CD14-positive monocyte (primary cell): ENCODE measurements around the gene SLFN5. TPM values are rescaled to one million over a fixed set of nuclear protein-coding genes. Genes with fewer than 3 reads are reported as not detected.
A peak's percentile ranks its signal among the peaks of the same experiment; 100 is the strongest.
"Not testable (repeated sequence)": the region's sequence is repeated elsewhere in the genome, so short reads cannot be mapped to it uniquely, and the experiment has no call there.

ENCODE experiments used
- DNase-seq, 3 donors: peaks; one replicate each; pipeline ENCODE4 v3.0.0-alpha.2; 2011 to 2022
- H2AFZ ChIP-seq: 2 replicates; pipeline ENCODE4 v1.6.0; 2012; ENCODE audit warnings: mild to moderate bottlenecking, low read depth, low read length, inconsistent platforms; ENCODE audit not compliant: insufficient read depth, poor library complexity, severe bottlenecking
- H3K27ac ChIP-seq, 2 donors: 1 replicate in 1 of 2; 2 replicates in 1 of 2; pipeline ENCODE4 v1.5.1; 2012 to 2013; ENCODE audit warnings: low read length in 2 of 2, control low read depth in 1 of 2, inconsistent platforms in 1 of 2, low read depth in 1 of 2, mild to moderate bottlenecking in 1 of 2
- H3K27me3 ChIP-seq, 2 donors: one replicate each; pipeline versions ENCODE4 v1.6.0 to v1.6.1; 2011 to 2013; ENCODE audit warnings: low read length in 2 of 2; ENCODE audit not compliant: control insufficient read depth in 2 of 2, insufficient read depth in 2 of 2
- H3K36me3 ChIP-seq, 2 donors: replicated peaks in 1 of 2; 1 replicate in 1 of 2; 2 replicates in 1 of 2; pipeline versions ENCODE4 v1.5.1 to v1.6.1; 2012 to 2013; ENCODE audit warnings: low read length in 2 of 2, control low read depth in 1 of 2, inconsistent platforms in 1 of 2, mild to moderate bottlenecking in 1 of 2; ENCODE audit not compliant: insufficient read depth in 2 of 2, control insufficient read depth in 1 of 2
- H3K4me1 ChIP-seq, 2 donors: 1 replicate in 1 of 2; 2 replicates in 1 of 2; pipeline versions ENCODE4 v1.5.1 to v1.6.1; 2012 to 2013; ENCODE audit warnings: low read length in 2 of 2, control low read depth in 1 of 2, inconsistent platforms in 1 of 2, mild to moderate bottlenecking in 1 of 2, moderate library complexity in 1 of 2; ENCODE audit not compliant: insufficient read depth in 2 of 2, control insufficient read depth in 1 of 2
- H3K4me2 ChIP-seq: replicated peaks from 2 replicates; pipeline ENCODE3; 2012; ENCODE audit warnings: low read length, moderate library complexity, mild to moderate bottlenecking; ENCODE audit not compliant: poor library complexity, severe bottlenecking; ENCODE audit errors: extremely low read depth
- H3K4me3 ChIP-seq, 3 experiments: fragments of 200-600 bp in 1 of 3; sonication (generic) in 1 of 3; replicated peaks in 1 of 3; 1 replicate in 2 of 3; 2 replicates in 1 of 3; pipeline ENCODE4 v1.5.1; 2011 to 2013; ENCODE audit warnings: low read length in 3 of 3, mild to moderate bottlenecking in 3 of 3, control low read depth in 2 of 3, low read depth in 2 of 3, inconsistent platforms in 1 of 3, moderate library complexity in 1 of 3
- H3K79me2 ChIP-seq: 2 replicates; pipeline ENCODE4 v1.6.0; 2012; ENCODE audit warnings: mild to moderate bottlenecking, control low read depth, inconsistent platforms, low read length, moderate library complexity; ENCODE audit not compliant: insufficient read depth
- H3K9ac ChIP-seq: 2 replicates; pipeline ENCODE4 v1.6.0; 2017; ENCODE audit warnings: low read length, mild to moderate bottlenecking; ENCODE audit not compliant: insufficient read depth, poor library complexity, severe bottlenecking
- H3K9me3 ChIP-seq, 2 donors: replicated peaks in 1 of 2; 1 replicate in 1 of 2; 2 replicates in 1 of 2; pipeline versions ENCODE4 v1.5.1 to v1.6.1; 2012 to 2013; ENCODE audit warnings: low read length in 2 of 2, control low read depth in 1 of 2; ENCODE audit not compliant: control insufficient read depth in 1 of 2, insufficient read depth in 1 of 2
- H4K20me1 ChIP-seq: 2 replicates; pipeline ENCODE4 v1.6.0; 2012; ENCODE audit warnings: mild to moderate bottlenecking, low read length, control low read depth, moderate library complexity; ENCODE audit not compliant: insufficient read depth
- H3K27ac Mint-ChIP-seq, 7 donors: one replicate each; pipeline ENCODE4 v1.8.0; 2020; ENCODE audit warnings: mild to moderate bottlenecking in 7 of 7, mixed read lengths in 7 of 7, moderate library complexity in 6 of 7, inconsistent platforms in 2 of 7
- H3K27me3 Mint-ChIP-seq, 3 donors: one replicate each; pipeline ENCODE4 v1.8.0; 2021 to 2022; ENCODE audit warnings: low read depth in 3 of 3, mild to moderate bottlenecking in 3 of 3, mixed read lengths in 3 of 3, moderate library complexity in 3 of 3, inconsistent platforms in 1 of 3
- H3K36me3 Mint-ChIP-seq, 2 donors: one replicate each; pipeline ENCODE4 v1.8.0; 2020; ENCODE audit warnings: mixed read lengths in 2 of 2, inconsistent platforms in 1 of 2, mild to moderate bottlenecking in 1 of 2
- H3K4me1 Mint-ChIP-seq: one replicate; pipeline ENCODE4 v1.8.0; 2020; ENCODE audit warnings: mild to moderate bottlenecking, mixed read lengths
- H3K4me3 Mint-ChIP-seq, 2 donors: one replicate each; pipeline ENCODE4 v1.8.0; 2020; ENCODE audit warnings: mild to moderate bottlenecking in 2 of 2, mixed read lengths in 2 of 2, moderate library complexity in 1 of 2
- H3K9me3 Mint-ChIP-seq, 7 donors: one replicate each; pipeline ENCODE4 v1.8.0; 2020 to 2022; ENCODE audit warnings: mixed read lengths in 7 of 7, mild to moderate bottlenecking in 6 of 7, moderate library complexity in 6 of 7, inconsistent platforms in 2 of 7
- CTCF ChIP-seq: fragments of 200-600 bp; IDR thresholded peaks from one replicate; pipeline ENCODE4 v1.8.0; 2022; ENCODE audit warnings: antibody characterized with exemption, mild to moderate bottlenecking
- WGBS: methylation state at CpG from one replicate; pipeline ENCODE4 v1.1.5; 2013; ENCODE audit warnings: missing lambda C conversion rate; ENCODE audit not compliant: insufficient coverage; 5-methylcytosine and 5-hydroxymethylcytosine counted together
- intact Hi-C, 2 donors: fragments of 100-400 bp; cut with micrococcal nuclease; formaldehyde crosslinking; loops; one replicate each; pipeline versions ENCODE4 v1.15.0 to v1.15.1; 2023
- polyA plus RNA-seq, 3 donors: library from polyadenylated mRNA; depleted of rRNA in 1 of 3; unstranded in 2 of 3; stranded (reverse) in 1 of 3; fragments of 300-500 nt in 2 of 3; fragments of >200 nt in 1 of 3; fragmentation: Illumina TruSeq in 2 of 3; gene quantifications; 1 replicate in 2 of 3; 2 replicates in 1 of 3; pipeline ENCODE4 v1.2.3, GENCODE V29; 2012 to 2021

SLFN5 gene
- polyA plus RNA-seq, 3 donors, result 2.9 to 8.8 (median 5.3) TPM

GRCh38 chr17:35227546-35227945 is 15.3 kb upstream of the SLFN5 start:
- H3K9me3 ChIP-seq, result peaks cover 2 to 5% of the 10 kb centered on the region in 2 donors

GRCh38 chr17:35229638-35230037 is 13.2 kb upstream of the SLFN5 start:
- Histone ChIP-seq H3K27me3 (peaks cover 3% of the 10 kb centered on the region in 2 donors), H3K9me3 (no peaks in the 10 kb centered on the region), H3K4me3 (no peak overlapping the region), H3K9ac (no peak overlapping the region), H3K27ac (no peak overlapping the region), H4K20me1 (no peaks in the 10 kb centered on the region), H3K36me3 (no peaks in the 10 kb centered on the region), H3K4me1 (no peaks in the 10 kb centered on the region), H3K4me2 (no peak overlapping the region), H2AFZ (no peak overlapping the region), H3K79me2 (no peaks in the 10 kb centered on the region)
- no peak for TF ChIP-seq CTCF
- no peak overlapping the region for H3K27ac Mint-ChIP-seq
- peaks cover 0 to 3% (median 0%) of the 10 kb centered on the region in 7 donors for H3K9me3 Mint-ChIP-seq
- intact Hi-C loops, result no loop called here
- H3K27me3 Mint-ChIP-seq, result peaks cover 11 to 15% (median 13%) of the 10 kb centered on the region in 3 donors
- WGBS, result no CpG with 5 or more reads among the region's 1 CpG
- no peak overlapping the region for H3K4me3 Mint-ChIP-seq
- no peaks in the 10 kb centered on the region for H3K4me1 Mint-ChIP-seq
- H3K36me3 Mint-ChIP-seq, result no peaks in the 10 kb centered on the region
- no peak for DNase-seq

More at GRCh38 chr17:35227546-35227945, 15.3 kb upstream of the SLFN5 start:
- no peak overlapping the region for H3K4me3 ChIP-seq
- Mint-ChIP-seq H3K36me3 (no peaks in the 10 kb centered on the region), H3K27me3 (peaks cover 12 to 21% (median 15%) of the 10 kb centered on the region in 3 donors), H3K4me3 (no peak overlapping the region), H3K9me3 (peaks cover 1 to 6% (median 5%) of the 10 kb centered on the region in 7 donors), H3K4me1 (no peaks in the 10 kb centered on the region), H3K27ac (peak overlapping the region in 1 of 7 donors; percentile 28)
- no peaks in the 10 kb centered on the region for H3K4me1 ChIP-seq
- no peak for TF ChIP-seq CTCF
- H3K36me3 ChIP-seq, result no peaks in the 10 kb centered on the region
- no peak overlapping the region for H3K4me2 ChIP-seq
- H3K9ac ChIP-seq, result no peak overlapping the region
- 100% methylated on average over 1 of the region's 2 CpGs for WGBS
- H2AFZ ChIP-seq, result no peak overlapping the region
- no peak overlapping the region for H3K27ac ChIP-seq
- DNase-seq, result no peak
- H4K20me1 ChIP-seq, result no peaks in the 10 kb centered on the region
- intact Hi-C loops, result no loop called here
- H3K27me3 ChIP-seq, result peaks cover 3 to 6% of the 10 kb centered on the region in 2 donors
- no peaks in the 10 kb centered on the region for H3K79me2 ChIP-seq

- intact Hi-C loops, DNase-seq, H3K4me1 Mint-ChIP-seq, H3K27me3 ChIP-seq, H3K4me2 ChIP-seq, H3K9ac ChIP-seq, H3K36me3 Mint-ChIP-seq, H3K4me1 ChIP-seq, H3K27ac Mint-ChIP-seq, H3K27ac ChIP-seq, H3K4me3 Mint-ChIP-seq, H3K79me2 ChIP-seq, H3K4me3 ChIP-seq, H4K20me1 ChIP-seq, H2AFZ ChIP-seq, H3K9me3 ChIP-seq, H3K36me3 ChIP-seq, H3K9me3 Mint-ChIP-seq: not testable (repeated sequence)
- 89% methylated on average over 3 of the region's 4 CpGs for WGBS
- H3K27me3 Mint-ChIP-seq, result peaks cover 8 to 14% (median 11%) of the 10 kb centered on the region in 3 donors
These were observed 8.6 kb upstream of the SLFN5 start for GRCh38 chr17:35234315-35234714.
